GM23338 (cell line): ENCODE results near the gene GPRASP3. TPM values are rescaled to one million over a fixed set of nuclear protein-coding genes. Genes with fewer than 3 reads are reported as not detected.

Experiments
- ATAC-seq: fragments of 200-7000 bp; cut with Tn5 transposase; 3 replicates; pipeline ENCODE4 v1.9.1; 2020
- DNase-seq: peaks from one replicate; pipeline ENCODE4 v3.0.0-alpha.2; 2015; ENCODE audit warnings: low spot score
- H2AFZ ChIP-seq: fragments of 200-600 bp; sonication (generic); 2 replicates; pipeline ENCODE4 v1.8.0; 2016; ENCODE audit warnings: antibody characterized with exemption, mild to moderate bottlenecking, moderate library complexity
- H3F3A ChIP-seq: fragments of 200-600 bp; sonication (generic); replicated peaks from 2 replicates; pipeline ENCODE4 v1.8.0; 2017; ENCODE audit warnings: antibody characterized with exemption, mixed run types, low read depth
- H3K27ac ChIP-seq: fragments of 200-600 bp; sonication (generic); 2 replicates; pipeline ENCODE4 v1.6.1; 2016; ENCODE audit warnings: low read depth
- H3K27me3 ChIP-seq: fragments of 200-600 bp; sonication (generic); 2 replicates; pipeline ENCODE4 v1.8.0; 2016; ENCODE audit warnings: mild to moderate bottlenecking, mixed run types, moderate library complexity; ENCODE audit not compliant: insufficient read depth
- H3K36me3 ChIP-seq: fragments of 200-600 bp; sonication (generic); 2 replicates; pipeline ENCODE4 v1.8.0; 2016; ENCODE audit warnings: mild to moderate bottlenecking; ENCODE audit not compliant: insufficient read depth
- H3K4me1 ChIP-seq: fragments of 200-600 bp; sonication (generic); 2 replicates; pipeline ENCODE4 v1.8.0; 2016; ENCODE audit warnings: mild to moderate bottlenecking, moderate library complexity; ENCODE audit not compliant: insufficient read depth
- H3K4me2 ChIP-seq: fragments of 200-600 bp; sonication (generic); 2 replicates; pipeline ENCODE4 v1.7.1; 2017; ENCODE audit warnings: mixed run types
- H3K4me3 ChIP-seq: fragments of 200-600 bp; sonication (generic); 2 replicates; pipeline ENCODE4 v1.6.1; 2016; ENCODE audit warnings: mixed run types
- H3K79me2 ChIP-seq: fragments of 200-600 bp; sonication (generic); replicated peaks from 2 replicates; pipeline ENCODE4 v1.8.0; 2017; ENCODE audit warnings: mild to moderate bottlenecking; ENCODE audit not compliant: insufficient read depth
- H3K9me2 ChIP-seq: fragments of 200-600 bp; sonication (generic); 2 replicates; pipeline ENCODE4 v1.8.0; 2017; ENCODE audit not compliant: insufficient read depth
- H4K20me1 ChIP-seq: fragments of 200-600 bp; sonication (generic); replicated peaks from 2 replicates; pipeline ENCODE4 v1.8.0; 2017; ENCODE audit warnings: mild to moderate bottlenecking; ENCODE audit not compliant: insufficient read depth
- H3K27ac Mint-ChIP-seq: 2 replicates; pipeline ENCODE4 v1.8.0; 2020; ENCODE audit warnings: inconsistent platforms, mild to moderate bottlenecking, moderate library complexity, mixed read lengths
- H3K27me3 Mint-ChIP-seq: 3 replicates; pipeline ENCODE4 v1.8.0; 2022; ENCODE audit warnings: low read depth, mild to moderate bottlenecking, moderate library complexity, mixed read lengths, inconsistent platforms; ENCODE audit not compliant: insufficient read depth, poor library complexity
- H3K36me3 Mint-ChIP-seq: 3 replicates; pipeline ENCODE4 v1.8.0; 2021; ENCODE audit warnings: low read depth, mild to moderate bottlenecking, inconsistent platforms, moderate library complexity, mixed read lengths
- H3K4me1 Mint-ChIP-seq: 3 replicates; pipeline ENCODE4 v1.8.0; 2020; ENCODE audit warnings: mild to moderate bottlenecking, inconsistent platforms, mixed read lengths
- H3K4me3 Mint-ChIP-seq: 3 replicates; pipeline ENCODE4 v1.8.0; 2021; ENCODE audit warnings: moderate library complexity, mild to moderate bottlenecking, inconsistent platforms, mixed read lengths
- H3K9me3 Mint-ChIP-seq: 3 replicates; pipeline ENCODE4 v1.8.0; 2020; ENCODE audit warnings: moderate library complexity, mild to moderate bottlenecking, inconsistent platforms, mixed read lengths
- CREB1 ChIP-seq: fragments of 250-450 bp; sonication (Bioruptor Pico); IDR thresholded peaks from 2 replicates; pipeline ENCODE4 v1.5.0; 2020; ENCODE audit warnings: low read depth, mild to moderate bottlenecking, moderate library complexity
- EZH2 ChIP-seq: fragments of 200-600 bp; sonication (generic); IDR thresholded peaks from one replicate; pipeline ENCODE4 v1.8.0; 2017; ENCODE audit warnings: antibody characterized with exemption, mild to moderate bottlenecking, low read depth; ENCODE audit not compliant: unreplicated experiment
- EZH2phosphoT487 ChIP-seq: fragments of 200-600 bp; sonication (generic); IDR thresholded peaks from one replicate; pipeline ENCODE4 v1.8.1; 2018; ENCODE audit warnings: antibody characterized with exemption; ENCODE audit not compliant: unreplicated experiment
- JUNB ChIP-seq: IDR thresholded peaks from one replicate; pipeline ENCODE4 v1.6.1; 2016; ENCODE audit warnings: antibody characterized with exemption; ENCODE audit not compliant: unreplicated experiment
- NANOG ChIP-seq: IDR thresholded peaks from 2 replicates; pipeline ENCODE4 v1.6.1; 2016; ENCODE audit warnings: antibody characterized with exemption, borderline replicate concordance
- ZNF114 ChIP-seq: fragments of 250-450 bp; sonication (Bioruptor Pico); IDR thresholded peaks from 2 replicates; pipeline ENCODE4 v1.5.0; 2020; ENCODE audit warnings: mild to moderate bottlenecking, moderate library complexity
- ZNF462 ChIP-seq: fragments of 250-450 bp; sonication (Bioruptor Pico); IDR thresholded peaks from 2 replicates; pipeline ENCODE4 v1.5.0; 2020; ENCODE audit warnings: mild to moderate bottlenecking, moderate library complexity
- polyA plus RNA-seq: library from polyadenylated mRNA; unstranded; fragments of >200 nt; fragmentation: Nextera tagmentation; extraction: Ambion mirVana; gene quantifications from 2 replicates; pipeline ENCODE4 v1.2.1, GENCODE V29; 2016
- total RNA-seq: library from RNA; depleted of rRNA; stranded (reverse); fragments of >200 nt; shearing (Covaris generic); gene quantifications from 2 replicates; pipeline ENCODE4 v1.2.3, GENCODE V29; 2014
- TF ChIP-seq, protein P1 (sequence below): IDR thresholded peaks from one replicate; pipeline ENCODE4 v1.6.1; 2018; ENCODE audit warnings: antibody characterized with exemption; ENCODE audit not compliant: unreplicated experiment

Gene GPRASP3
- total and polyA plus RNA-seq, 2 experiments from 2014 or later = 7.9 to 18.2 TPM

GRCh38 chrX:102728646-102729045 lies 8.1 kb downstream of the GPRASP3 start:
- Histone ChIP-seq H3K4me2 (no peak overlapping the region), H3K27me3 (no peaks in the 10 kb centered on the region), H2AFZ (no peak overlapping the region), H3K4me3 (no peak overlapping the region), H3K9me2 (no peaks in the 10 kb centered on the region), H3K36me3 (no peaks in the 10 kb centered on the region), H4K20me1 (no peaks in the 10 kb centered on the region), H3F3A (no peaks in the 10 kb centered on the region), H3K27ac (no peak overlapping the region), H3K4me1 (peaks cover 5% of the 10 kb centered on the region; the same call in 1 of the 2 replicates), H3K79me2 (no peaks in the 10 kb centered on the region)
- no peak overlapping the region for H3K4me3 Mint-ChIP-seq
- DNase-seq (no peak), ATAC-seq (no peak)
- H3K4me1 Mint-ChIP-seq = peaks cover 5% of the 10 kb centered on the region; the same call in 2 of the 3 replicates
- no peaks in the 10 kb centered on the region for H3K27me3 Mint-ChIP-seq
- no peaks in the 10 kb centered on the region; the same call in 1 of the 3 replicates for H3K36me3 Mint-ChIP-seq
- no peak overlapping the region for H3K27ac Mint-ChIP-seq
- TF ChIP-seq, protein P1, sequence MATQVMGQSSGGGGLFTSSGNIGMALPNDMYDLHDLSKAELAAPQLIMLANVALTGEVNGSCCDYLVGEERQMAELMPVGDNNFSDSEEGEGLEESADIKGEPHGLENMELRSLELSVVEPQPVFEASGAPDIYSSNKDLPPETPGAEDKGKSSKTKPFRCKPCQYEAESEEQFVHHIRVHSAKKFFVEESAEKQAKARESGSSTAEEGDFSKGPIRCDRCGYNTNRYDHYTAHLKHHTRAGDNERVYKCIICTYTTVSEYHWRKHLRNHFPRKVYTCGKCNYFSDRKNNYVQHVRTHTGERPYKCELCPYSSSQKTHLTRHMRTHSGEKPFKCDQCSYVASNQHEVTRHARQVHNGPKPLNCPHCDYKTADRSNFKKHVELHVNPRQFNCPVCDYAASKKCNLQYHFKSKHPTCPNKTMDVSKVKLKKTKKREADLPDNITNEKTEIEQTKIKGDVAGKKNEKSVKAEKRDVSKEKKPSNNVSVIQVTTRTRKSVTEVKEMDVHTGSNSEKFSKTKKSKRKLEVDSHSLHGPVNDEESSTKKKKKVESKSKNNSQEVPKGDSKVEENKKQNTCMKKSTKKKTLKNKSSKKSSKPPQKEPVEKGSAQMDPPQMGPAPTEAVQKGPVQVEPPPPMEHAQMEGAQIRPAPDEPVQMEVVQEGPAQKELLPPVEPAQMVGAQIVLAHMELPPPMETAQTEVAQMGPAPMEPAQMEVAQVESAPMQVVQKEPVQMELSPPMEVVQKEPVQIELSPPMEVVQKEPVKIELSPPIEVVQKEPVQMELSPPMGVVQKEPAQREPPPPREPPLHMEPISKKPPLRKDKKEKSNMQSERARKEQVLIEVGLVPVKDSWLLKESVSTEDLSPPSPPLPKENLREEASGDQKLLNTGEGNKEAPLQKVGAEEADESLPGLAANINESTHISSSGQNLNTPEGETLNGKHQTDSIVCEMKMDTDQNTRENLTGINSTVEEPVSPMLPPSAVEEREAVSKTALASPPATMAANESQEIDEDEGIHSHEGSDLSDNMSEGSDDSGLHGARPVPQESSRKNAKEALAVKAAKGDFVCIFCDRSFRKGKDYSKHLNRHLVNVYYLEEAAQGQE = no peak
- TF ChIP-seq NANOG = no peak
- TF ChIP-seq ZNF462 = no peak
- TF ChIP-seq CREB1 (CRISPR knock-in tag) = no peak
- no peak for TF ChIP-seq JUNB
- no peak for TF ChIP-seq EZH2phosphoT487
- no peak for TF ChIP-seq EZH2
- no peak for TF ChIP-seq ZNF114 (CRISPR knock-in tag)
- 0 out of 3 replicates have a peak, but pooled peaks cover 3% of the 10 kb centered on the region for H3K9me3 Mint-ChIP-seq
